ENCODE measurements around the gene PIGT. TPM values are rescaled to one million over a fixed set of nuclear protein-coding genes. Genes with fewer than 3 reads are reported as not detected.
A peak's percentile ranks its signal among the peaks of the same experiment; 100 is the strongest.

PIGT gene
- total and polyA plus RNA-seq, 2 donors (not counting 1 experiment from before 2014, with no cell fraction given), result 25.8 to 53.9 TPM

DNA sequence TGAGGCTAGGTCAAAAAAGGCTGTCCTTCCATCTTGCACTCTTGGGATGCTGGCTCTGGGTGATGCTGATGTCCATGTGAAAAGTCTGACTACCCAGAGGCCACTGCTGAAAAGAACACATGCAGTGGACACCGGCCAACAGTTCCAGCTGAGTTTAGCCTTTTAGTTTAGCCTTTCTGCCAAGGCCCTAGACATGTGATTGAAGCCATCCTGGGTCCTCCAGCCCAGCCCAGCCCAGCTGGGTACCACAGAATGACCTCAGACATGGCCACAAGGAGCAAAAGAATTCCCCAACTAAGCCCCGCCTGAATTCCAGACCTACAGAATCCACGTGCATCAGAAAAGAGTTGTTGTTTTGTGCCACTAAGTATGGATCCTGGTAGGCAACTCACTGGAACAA lies 17.4 kb downstream of the PIGT start:
- Histone ChIP-seq H3K36me3 (ENCODE audit: control insufficient read depth, insufficient read depth, low read length) (no peaks in the 10 kb centered on the region), H4K20me1 (ENCODE audit: control insufficient read depth, extremely low read depth, insufficient read depth, low read length) (no peaks in the 10 kb centered on the region), H3K4me3 (replicated peaks in 1 of 4; ENCODE audit: control extremely low read depth in 1 of 4, insufficient read depth in 1 of 4, low read depth in 3 of 4, low read length in 4 of 4) (no peak overlapping the region), H3K4me1 (ENCODE audit: control insufficient read depth, extremely low read depth, insufficient read depth, low read length) (no peaks in the 10 kb centered on the region), H3K27me3 (ENCODE audit: control insufficient read depth, insufficient read depth, low read length) (no peaks in the 10 kb centered on the region), H3K79me2 (ENCODE audit: control insufficient read depth, insufficient read depth, low read length) (no peaks in the 10 kb centered on the region), H3K9ac (ENCODE audit: insufficient read depth, low read length) (no peak overlapping the region), H3K4me2 (ENCODE audit: extremely low read depth, insufficient read depth, low read length) (no peak overlapping the region), H2AFZ (ENCODE audit: low read length) (no peak overlapping the region), H3K9me3 (ENCODE audit: control insufficient read depth, insufficient read depth, low read depth, low read length) (no peaks in the 10 kb centered on the region), H3K27ac (ENCODE audit: insufficient read depth, low read length) (no peak overlapping the region)
- DNase-seq (ENCODE audit: low read depth in 2 of 2), result peak; percentile 64 to 95
- TF ChIP-seq CTCF (conservative IDR thresholded peaks at IDR 0.05 in 1 of 2, IDR thresholded peaks at IDR 0.05 in 1 of 2; ENCODE audit: low read depth in 1 of 2, low read length in 2 of 2), result no peak

DNA sequence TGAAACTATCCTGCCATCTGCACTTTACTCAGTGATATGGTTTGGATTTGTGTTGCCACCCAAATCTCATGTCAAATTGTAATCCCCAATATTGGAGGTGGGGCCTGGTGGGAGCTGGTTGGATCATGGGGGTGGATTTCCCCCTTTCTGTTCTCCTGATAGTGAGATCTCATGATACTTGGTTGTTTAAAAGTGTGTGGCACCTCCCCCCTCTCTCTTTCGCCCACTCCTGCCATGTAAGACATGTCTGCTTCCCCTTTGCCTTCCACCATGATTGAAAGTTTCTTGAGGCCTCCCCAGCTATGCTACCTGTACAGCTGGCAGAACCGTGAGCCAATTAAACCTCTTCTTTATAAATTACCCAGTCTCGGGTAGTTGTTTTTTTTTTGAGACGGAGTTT lies 18.0 kb downstream of the PIGT start:
- Histone ChIP-seq H3K4me2 (ENCODE audit: extremely low read depth, insufficient read depth, low read length) (no peak overlapping the region), H3K27ac (ENCODE audit: insufficient read depth, low read length) (no peak overlapping the region), H3K27me3 (ENCODE audit: control insufficient read depth, insufficient read depth, low read length) (no peaks in the 10 kb centered on the region), H3K9ac (ENCODE audit: insufficient read depth, low read length) (no peak overlapping the region), H3K4me1 (ENCODE audit: control insufficient read depth, extremely low read depth, insufficient read depth, low read length) (no peaks in the 10 kb centered on the region), H3K9me3 (ENCODE audit: control insufficient read depth, insufficient read depth, low read depth, low read length) (no peaks in the 10 kb centered on the region), H3K79me2 (ENCODE audit: control insufficient read depth, insufficient read depth, low read length) (no peaks in the 10 kb centered on the region), H3K36me3 (ENCODE audit: control insufficient read depth, insufficient read depth, low read length) (no peaks in the 10 kb centered on the region), H2AFZ (ENCODE audit: low read length) (no peak overlapping the region), H3K4me3 (replicated peaks in 1 of 4; ENCODE audit: control extremely low read depth in 1 of 4, insufficient read depth in 1 of 4, low read depth in 3 of 4, low read length in 4 of 4) (no peak overlapping the region), H4K20me1 (ENCODE audit: control insufficient read depth, extremely low read depth, insufficient read depth, low read length) (no peaks in the 10 kb centered on the region)
- DNase-seq (ENCODE audit: low read depth in 2 of 2), result no peak
- TF ChIP-seq EZH2 (IDR thresholded peaks at IDR 0.05; ENCODE audit: low read length, missing control alignments) (no peak), CTCF (conservative IDR thresholded peaks at IDR 0.05 in 1 of 2, IDR thresholded peaks at IDR 0.05 in 1 of 2; ENCODE audit: low read depth in 1 of 2, low read length in 2 of 2) (no peak)

GRCh38 chr20:45436732-45437485 lies 21.0 kb downstream of the PIGT start:
- no peaks in the 10 kb centered on the region for H3K79me2 ChIP-seq (ENCODE audit: control insufficient read depth, insufficient read depth, low read length)
- H3K9me3 ChIP-seq (ENCODE audit: control insufficient read depth, insufficient read depth, low read depth, low read length), result no peaks in the 10 kb centered on the region
- H2AFZ ChIP-seq (ENCODE audit: low read length), result peak overlapping the region; percentile 60
- no peaks in the 10 kb centered on the region for H3K36me3 ChIP-seq (ENCODE audit: control insufficient read depth, insufficient read depth, low read length)
- H3K9ac ChIP-seq (ENCODE audit: insufficient read depth, low read length), result peak overlapping the region; percentile 61
- no peaks in the 10 kb centered on the region for H4K20me1 ChIP-seq (ENCODE audit: control insufficient read depth, extremely low read depth, insufficient read depth, low read length)
- peak; percentile 70 to 82 for DNase-seq (ENCODE audit: low read depth in 2 of 2)
- H3K4me2 ChIP-seq (ENCODE audit: extremely low read depth, insufficient read depth, low read length), result peak overlapping the region; percentile 71
- TF ChIP-seq EZH2 (IDR thresholded peaks at IDR 0.05; ENCODE audit: low read length, missing control alignments) (no peak), CTCF (conservative IDR thresholded peaks at IDR 0.05 in 1 of 2, IDR thresholded peaks at IDR 0.05 in 1 of 2; ENCODE audit: low read depth in 1 of 2, low read length in 2 of 2) (peak; percentile 90 to 97)
- no peaks in the 10 kb centered on the region for H3K27me3 ChIP-seq (ENCODE audit: control insufficient read depth, insufficient read depth, low read length)
- H3K4me1 ChIP-seq (ENCODE audit: control insufficient read depth, extremely low read depth, insufficient read depth, low read length), result no peaks in the 10 kb centered on the region
- H3K4me3 ChIP-seq (replicated peaks in 1 of 4; ENCODE audit: control extremely low read depth in 1 of 4, insufficient read depth in 1 of 4, low read depth in 3 of 4, low read length in 4 of 4), result peak overlapping the region; percentile 41 to 72 (median 54)
- peak overlapping the region; percentile 40 for H3K27ac ChIP-seq (ENCODE audit: insufficient read depth, low read length)

Measured in fibroblast of lung (primary cell).